Hematopoietic multipotent progenitor cell treated with erythropoietin and hydrocortisone succinate and interleukin-3 and kit ligand, for 6 days (in vitro differentiated cells): Measurements from ENCODE around the gene SHROOM3.
A peak's percentile ranks its signal among the peaks of the same experiment; 100 is the strongest.

Experiments used
- DNase-seq: peaks from one replicate; pipeline ENCODE4 v3.0.0-alpha.2; 2015

The SHROOM3 gene

DNA sequence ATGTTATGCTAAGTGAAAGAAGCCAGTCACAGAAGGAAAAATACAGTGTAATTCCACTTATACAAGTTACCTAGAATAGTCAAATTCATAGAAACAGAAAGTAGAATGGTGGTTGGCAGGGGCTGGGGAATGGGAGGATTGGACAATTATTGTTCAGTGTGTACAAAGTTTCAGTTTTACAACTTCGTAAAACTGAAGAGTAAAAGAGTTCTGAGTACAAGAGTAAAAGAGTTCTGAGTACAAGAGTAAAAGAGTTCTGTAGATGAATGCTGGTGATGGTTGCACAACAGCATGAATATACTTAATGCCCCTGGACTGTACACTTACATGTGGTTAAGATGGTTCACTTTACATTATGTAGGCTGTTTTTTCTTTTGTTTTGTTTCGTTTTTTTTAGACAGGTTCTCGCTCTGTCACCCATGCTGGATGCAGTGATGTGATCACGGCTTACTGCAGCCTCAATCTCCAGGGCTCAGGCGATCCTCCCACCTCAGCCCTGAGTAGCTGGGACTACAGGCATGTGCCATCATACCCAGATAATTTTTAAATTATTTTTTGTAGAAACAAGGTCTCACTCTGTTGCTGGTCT lies 232.0 kb downstream of the SHROOM3 start:
- no peak for DNase-seq

DNA sequence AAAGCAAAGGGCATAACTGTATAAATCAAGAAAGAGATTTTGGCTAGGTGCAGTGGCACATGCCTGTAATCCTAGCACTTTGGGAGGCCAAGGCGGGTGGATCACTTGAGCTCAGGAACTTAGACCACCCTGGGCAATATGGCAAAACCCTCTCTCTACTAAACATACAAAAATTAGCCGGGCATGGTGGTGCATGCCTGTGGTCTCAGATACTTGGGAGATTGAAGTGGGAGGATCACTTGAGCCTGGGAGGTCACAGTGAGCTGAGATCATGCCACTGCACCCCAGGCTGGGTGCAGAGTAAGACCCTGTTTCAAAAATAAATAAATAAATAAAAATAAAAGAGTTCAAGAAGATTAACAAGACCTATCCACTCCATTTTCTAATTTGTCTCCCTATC lies 235.6 kb downstream of the SHROOM3 start:
- no peak for DNase-seq

DNA sequence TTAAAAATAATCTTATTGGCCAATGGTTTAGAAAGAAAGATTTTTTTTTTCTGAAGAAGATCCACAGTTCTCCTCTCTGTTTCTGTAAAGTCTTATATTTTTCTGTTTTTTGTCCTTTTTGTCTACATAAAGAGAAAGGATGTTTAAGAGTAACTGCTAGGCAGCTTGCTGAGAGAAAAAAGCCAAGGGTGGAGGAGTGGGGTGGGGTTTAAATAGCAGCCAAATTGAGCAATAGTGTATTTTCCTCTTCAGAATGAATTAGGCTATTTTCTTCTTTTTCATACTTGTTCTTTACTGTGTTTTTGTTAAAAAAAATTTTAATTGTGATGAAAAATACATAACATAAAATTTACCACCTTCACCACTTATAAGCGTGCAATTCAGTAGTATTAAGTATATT lies 238.3 kb downstream of the SHROOM3 start:
- no peak for DNase-seq

DNA sequence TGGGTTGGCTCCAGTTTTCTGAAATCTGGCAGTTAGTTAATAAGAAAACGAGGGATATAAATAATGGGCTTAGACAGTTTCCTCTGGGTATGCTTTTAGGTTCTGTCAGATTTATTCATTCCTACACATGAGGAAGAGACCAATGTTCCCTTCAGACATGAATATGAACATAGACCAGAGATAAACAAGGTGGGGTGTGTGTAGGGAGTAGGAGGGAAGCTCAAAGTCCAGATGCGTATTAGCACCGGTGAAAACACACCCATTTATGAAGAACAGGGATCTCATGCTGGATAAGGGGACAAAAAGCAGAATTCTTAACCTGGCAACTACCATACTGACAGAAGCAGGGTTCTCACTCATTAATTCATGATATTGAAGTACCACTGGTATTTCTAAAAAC lies 240.0 kb downstream of the SHROOM3 start:
- DNase-seq = no peak

DNA sequence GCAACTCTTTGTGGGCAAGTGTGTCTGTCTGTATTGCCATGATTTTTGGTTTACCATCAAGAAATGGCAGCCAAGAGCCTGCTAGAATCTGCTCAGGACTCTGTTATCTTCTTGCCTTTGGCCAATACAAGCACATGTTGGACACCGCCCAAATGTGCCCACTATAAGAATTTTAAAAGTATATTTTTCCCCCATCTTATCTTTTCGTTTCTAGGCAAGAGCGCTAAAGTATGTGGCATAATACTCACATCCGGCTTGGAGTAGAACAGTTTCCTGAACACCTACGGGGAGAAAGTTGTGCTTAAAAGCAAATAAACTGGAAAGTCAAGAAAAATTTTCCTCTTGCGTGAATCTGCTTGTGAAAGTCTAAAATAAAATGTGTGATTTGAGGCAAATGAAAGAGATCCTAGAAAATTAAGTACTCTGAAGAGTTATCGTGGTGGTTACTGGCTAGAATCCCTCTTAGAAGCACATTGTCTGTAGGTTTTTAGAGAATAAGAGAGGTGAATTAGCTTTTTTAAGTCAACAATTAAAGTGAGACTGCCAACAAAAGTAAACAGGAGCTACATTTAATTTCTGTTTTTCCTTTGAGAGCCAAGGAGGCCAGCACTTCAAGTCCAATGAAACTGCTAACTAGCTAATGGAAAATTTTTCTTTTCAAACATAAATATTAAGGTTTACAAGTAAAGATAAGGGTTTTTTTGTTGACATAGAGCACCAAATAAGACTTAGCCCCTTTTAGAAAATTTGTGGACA lies 242.7 kb downstream of the SHROOM3 start:
- DNase-seq = no peak

DNA sequence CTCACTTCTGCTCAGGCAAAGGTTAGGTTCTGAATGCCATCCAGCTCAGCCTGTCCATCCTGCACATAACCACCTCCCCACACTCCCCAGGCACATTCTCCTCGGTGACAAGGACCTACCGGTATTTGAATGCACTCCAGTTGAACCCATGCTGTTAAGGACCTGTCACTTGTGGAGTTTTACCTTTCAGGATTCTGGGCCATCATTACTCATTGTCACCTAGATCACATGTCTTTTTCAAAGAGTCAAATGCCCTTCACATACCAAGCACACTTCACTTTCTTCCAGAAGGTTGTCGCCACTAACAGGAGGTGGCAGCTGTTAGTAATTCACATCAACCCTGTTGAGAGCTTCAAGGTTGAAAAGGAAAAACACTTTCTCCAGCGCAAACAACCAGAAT lies 244.7 kb downstream of the SHROOM3 start:
- DNase-seq = no peak

DNA sequence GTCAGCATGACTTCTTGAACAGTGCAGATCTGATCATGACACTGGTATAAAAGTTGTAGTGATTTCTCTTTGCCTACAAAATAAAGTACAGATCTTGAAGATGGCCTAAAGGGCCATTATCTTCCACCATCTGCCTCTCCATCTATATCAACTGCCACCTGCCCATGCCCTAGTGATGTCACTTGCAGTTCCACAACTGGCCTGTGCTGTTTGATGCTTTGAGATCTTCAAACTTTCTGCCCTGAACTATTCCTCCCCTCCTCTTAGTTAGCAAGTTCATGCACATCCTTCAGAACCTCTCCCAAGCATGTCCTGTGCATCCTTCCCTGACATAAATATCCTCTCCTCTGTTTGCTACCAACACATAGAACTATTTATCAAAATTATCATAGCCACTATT lies 245.9 kb downstream of the SHROOM3 start:
- peak; percentile 4 for DNase-seq

DNA sequence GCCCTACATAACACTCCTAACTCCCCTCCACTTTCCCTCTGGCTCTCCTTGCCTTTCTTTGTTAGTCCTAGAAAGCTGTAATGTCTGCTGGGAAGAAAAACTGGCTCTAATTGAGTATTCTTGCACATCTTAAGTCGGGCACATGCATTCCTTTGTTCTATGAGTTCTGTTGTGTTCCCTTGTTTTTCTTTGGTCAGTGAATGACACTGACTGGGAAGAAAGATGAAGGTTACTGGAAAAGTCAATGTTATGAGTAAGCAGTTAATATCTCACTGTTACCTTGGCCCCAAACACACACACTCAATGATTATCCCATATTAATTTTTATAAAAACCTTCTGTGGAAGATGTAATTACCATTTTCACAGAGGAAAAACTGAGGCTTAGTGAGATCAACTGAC lies 247.0 kb downstream of the SHROOM3 start:
- DNase-seq = no peak

DNA sequence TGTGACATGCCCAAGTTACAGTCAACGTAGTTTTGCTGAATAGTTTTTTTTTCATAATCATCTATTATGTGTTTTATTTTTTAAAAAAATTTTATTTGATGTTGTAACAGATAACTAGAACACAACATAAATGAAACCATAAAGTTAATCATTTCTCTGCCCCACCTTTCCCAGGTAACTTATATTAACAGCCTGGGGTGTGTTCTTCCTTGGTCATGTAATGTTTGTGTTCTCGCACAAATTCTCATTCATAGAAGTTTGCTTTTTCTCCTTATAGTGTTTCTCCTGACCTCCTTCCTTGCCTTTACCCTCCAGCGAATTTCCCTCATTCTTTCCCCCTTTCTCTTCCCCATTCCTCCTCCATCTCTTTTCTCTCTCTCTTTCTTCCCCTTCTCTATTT lies 248.1 kb downstream of the SHROOM3 start:
- no peak for DNase-seq

DNA sequence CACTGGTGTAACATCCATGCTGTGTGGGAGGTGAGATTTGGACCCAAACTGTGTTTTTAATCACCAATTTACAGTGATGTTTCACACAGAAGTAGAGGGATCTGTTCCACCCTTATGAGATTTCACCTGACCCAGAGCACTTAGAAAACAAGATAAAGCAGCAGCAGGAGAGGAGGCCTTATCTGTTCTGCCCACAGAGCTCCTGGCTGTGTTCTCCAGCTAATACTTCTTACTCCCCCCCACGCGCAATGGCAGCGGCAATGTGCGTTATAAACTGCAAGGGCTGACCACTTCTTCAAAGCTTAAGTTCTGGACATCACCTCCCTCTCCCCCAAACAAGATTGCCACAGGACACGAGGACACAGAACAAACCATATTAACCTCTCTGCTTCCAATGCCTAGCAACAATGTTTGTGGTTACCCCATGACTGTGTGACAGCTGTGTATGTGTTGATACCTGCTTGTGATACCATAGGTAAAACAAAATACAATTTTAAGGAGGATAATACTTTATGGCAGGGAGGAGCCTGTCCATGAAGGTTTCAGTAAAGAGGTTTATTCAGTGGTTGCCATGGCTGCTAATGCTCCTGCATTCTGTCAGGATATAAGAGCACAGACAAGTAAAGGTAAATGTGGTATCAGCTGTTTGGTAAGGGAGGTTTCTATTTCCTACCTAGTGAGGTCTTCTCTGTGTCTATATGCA lies 252.9 kb downstream of the SHROOM3 start:
- DNase-seq = peak; percentile 11

DNA sequence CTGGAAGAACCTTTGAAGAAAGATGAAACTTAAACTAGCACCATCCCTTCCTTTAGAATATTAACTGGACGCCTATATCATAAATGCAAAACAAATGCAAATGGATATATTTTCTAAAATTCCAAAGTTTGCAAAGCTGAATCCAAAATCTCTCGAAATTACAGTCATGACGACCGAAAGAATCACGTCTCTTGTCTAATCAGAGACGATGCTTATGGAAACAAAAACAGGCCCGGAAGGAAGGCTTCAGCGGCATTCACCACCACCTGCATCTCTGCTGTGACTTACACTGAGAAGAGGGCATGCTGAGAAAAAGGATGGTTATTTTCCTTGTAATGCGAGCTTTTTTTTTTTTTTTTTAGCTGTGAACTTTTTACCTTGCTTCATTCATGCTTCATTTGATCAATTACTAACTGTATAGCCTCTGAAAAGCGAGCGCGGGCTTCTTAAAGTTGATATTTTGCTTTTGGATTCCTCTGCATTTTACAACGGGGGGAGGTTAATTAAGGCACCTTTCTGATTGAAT lies 253.7 kb downstream of the SHROOM3 start:
- no peak for DNase-seq

DNA sequence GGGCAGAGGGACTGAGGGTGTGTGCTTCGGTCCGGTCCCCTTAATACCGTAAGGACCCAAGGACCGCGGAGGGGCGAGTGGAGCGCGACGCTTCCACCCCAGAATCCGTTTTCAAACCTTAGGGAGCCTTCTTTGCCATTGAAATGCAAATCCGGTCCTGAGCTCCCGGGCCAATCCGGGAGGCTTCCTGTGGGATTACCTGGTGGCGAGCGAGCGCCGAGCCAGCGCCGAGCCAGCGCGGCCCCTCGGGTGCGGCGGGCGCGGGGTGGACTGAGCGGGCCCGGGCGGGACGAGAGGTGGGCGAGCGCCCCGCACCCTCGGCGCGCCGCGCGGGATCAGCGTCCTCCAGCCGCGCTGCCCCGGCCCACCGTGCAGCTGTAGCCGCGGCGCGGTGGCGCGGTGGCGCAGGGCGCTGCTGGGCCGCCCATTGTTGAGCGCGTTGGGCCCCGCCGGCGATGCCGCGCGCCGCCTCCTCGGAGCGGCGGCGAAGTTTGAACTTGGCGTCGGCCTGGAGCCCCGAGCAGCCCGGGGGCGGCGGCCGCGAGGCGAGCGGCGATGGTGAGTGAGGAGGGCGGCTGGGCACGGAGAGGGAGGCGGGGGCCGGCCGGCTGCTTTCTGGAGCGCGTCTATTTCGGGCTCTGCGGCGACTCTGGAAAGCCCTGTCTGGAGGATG lies 254.3 kb downstream of the SHROOM3 start:
- DNase-seq = peak; percentile 21

DNA sequence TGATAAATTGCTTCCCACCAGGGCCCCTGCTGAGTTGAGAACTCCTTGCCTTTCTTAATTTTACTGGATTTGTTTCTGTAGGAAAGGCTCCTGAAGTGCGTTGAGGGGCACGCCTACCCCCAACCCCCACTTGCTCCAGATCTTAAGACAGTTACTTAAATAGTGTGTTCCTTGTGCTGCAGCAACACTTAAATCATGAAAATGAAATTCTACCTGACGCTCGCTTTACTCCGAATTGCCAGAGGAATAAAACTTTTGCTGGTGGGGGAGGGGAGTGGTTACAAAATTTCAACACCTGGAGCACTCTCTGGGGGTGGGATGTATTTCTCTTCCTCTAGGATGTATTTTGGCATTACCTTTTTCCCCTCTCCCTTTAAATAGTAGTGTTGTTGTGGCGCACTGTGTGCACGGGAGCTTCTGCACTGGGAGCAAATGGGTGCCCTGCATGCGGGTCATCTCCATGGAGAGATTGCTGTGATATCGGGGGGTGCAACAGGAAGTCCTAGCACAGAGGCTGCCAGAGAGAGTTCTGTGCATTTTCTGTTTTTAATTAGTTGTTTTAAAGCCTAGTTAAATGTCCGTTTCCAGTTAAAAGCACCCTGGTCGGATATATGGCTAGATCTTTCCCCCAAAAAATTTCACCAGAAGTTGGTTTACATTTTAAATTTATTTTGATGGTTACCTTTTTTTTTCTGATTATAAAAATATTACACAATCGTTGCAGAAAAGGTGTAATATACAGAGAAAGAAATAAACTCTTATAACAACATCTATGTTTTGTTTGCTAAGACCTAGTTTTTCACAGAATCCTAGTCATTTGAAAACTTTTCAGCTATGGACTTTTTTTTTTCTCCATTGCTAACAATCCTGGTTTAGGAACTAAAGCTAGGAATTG lies 255.2 kb downstream of the SHROOM3 start:
- DNase-seq = peak; percentile 3

DNA sequence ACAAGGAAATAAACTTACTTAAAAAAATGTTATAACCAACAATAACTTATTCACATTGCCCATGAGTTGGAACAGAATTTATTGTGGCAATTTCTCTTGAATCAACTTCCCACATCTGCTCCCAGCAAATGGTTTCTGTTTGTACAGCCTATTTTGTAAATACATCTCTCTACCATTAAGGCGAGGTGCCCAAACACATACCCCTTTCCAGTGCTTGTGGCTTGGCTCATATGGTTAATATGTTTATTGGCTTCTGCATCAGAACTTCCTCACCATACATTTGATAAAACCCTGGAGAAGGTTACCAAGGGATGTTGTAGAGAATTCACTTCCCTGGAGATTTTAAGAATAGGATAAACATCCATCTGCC lies 255.9 kb downstream of the SHROOM3 start:
- DNase-seq = no peak

DNA sequence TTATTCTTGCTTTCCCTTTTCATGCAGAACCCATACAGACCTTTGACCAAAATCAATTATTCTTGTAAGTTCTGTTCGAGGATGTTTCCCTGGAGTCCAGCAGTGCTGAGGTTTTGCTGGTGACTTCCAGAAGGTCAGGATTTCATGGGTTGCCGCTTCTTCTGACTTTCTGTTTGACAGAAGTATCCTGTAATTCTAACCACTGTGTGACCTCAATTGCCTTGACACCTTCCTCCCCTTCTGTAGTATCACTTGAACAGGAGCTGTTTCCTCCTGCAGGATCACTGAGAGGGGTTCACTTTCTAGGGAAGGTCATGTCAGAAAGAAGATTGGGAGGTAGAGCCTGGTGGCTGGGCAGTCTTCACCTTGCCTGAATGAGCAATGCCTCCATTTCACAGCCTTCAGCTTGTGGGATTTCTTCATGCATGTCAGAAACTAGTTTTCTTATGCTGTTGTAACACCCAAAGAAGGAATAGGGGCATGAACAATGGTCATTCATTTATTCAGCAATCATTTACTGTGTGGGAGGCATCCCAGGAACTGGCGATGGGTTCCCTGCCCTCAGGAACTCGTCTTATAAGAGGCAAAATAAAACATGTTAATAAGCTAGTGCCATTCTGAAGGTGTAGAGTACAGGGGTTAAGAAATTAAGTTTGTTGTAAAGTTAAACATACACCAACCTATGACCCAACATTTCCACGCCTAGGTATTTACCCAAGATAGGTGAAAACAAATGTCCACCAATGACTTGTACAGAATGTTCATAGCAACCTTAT lies 257.0 kb downstream of the SHROOM3 start:
- DNase-seq = no peak

DNA sequence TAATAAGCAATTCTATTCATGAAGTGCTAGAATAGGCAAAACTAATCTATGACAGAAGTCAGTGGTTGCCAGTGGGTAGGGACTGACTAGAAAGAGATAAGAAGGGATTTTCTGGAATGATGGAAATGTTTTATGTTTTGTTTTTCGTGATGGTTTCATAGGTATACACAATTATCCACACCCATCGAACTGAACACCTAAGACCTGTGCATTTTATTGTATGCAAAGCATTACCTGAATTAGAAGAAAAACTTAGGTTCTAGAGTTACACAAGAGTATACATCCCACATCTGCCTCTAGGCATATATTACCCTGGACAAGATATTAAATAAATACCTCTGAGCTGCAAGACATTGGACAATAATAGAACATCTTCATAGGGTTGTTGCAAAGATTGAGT lies 257.7 kb downstream of the SHROOM3 start:
- no peak for DNase-seq

DNA sequence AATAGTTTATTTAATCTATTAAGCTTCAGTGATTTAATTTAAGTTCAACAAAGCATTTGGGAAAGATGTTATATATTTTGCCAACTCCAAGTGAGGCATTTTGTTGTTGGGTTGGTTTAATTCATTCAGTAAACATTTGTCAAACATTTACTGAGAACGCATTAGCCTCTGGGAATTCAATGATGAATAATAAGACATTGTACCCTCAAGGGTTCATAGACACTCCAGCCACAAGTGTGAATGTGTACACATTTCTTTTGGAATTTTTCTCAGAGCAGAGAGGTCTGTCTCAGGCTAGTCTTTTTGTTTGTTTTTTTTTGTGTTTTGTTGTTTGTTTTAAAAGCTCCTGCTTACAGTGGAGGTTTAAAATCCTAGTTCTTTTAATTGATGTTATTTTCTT lies 259.0 kb downstream of the SHROOM3 start:
- no peak for DNase-seq

DNA sequence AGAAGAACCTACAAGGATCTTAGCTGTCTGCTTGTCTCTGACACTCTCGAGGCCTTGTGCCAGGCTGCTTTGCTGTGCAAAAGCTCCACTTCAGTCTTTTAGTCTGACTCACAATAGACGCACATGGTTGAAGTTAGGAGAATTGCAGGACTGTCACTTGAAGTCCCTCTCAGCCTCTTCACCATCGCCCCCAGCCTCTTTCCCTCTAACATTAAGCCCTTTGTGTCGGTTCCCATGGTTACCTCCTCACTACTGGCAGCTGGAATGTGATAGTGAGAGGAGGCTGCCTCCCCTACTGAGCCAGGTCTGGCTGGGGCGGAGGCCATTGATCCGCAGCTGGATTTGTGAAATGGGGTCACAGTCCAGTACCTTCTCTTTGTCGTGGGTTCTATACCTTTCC lies 261.1 kb downstream of the SHROOM3 start:
- no peak for DNase-seq

DNA sequence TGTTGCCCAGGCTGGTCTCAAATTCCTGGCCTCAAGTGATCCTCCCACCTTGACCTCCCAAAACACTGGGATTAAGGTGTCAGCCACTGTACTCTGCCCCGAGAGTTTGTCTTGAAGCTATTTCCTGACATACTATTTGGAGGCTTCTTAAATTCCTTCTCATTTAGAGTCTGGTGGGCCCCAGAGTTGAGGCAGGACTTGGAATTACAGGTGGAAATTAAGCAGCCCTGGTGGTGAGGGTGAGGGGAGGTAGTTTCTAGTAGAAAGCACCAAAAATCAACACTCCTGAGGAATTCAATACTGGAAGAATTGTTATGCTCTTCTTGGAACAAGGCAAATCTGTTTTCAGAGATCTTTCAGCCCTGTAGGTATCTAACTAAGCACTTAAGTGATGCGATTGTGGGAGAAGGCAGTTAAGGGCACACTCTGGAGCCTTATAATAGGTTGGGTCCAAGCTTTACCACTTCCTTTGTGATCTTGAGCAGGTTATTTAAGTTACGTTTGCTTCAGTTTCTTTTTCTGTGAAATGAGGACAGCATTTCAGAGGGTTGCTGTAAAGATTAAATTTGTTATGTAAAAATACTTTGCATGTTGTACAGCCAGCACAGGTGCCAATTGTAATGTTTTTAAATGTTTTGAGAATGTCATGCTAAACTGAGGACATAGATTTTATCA lies 262.2 kb downstream of the SHROOM3 start:
- DNase-seq = no peak

DNA sequence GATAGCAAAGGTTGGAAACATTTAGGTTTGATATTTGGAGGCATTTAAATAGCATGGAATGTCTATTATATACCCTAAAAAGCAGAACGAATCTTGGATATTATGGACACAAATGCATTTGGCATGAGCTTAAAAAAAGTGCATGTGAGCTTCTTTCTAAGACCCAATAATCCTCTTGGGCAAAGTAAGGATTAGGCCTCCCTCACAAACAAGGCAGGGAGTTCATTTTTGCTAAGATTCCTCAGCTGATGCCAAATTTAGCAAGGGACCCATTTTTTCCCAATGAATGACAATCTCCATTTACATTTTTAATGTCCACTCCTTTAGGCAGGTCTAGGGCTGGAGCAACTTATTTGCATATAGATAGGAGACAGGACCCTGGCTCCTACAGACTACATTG lies 263.1 kb downstream of the SHROOM3 start:
- no peak for DNase-seq

DNA sequence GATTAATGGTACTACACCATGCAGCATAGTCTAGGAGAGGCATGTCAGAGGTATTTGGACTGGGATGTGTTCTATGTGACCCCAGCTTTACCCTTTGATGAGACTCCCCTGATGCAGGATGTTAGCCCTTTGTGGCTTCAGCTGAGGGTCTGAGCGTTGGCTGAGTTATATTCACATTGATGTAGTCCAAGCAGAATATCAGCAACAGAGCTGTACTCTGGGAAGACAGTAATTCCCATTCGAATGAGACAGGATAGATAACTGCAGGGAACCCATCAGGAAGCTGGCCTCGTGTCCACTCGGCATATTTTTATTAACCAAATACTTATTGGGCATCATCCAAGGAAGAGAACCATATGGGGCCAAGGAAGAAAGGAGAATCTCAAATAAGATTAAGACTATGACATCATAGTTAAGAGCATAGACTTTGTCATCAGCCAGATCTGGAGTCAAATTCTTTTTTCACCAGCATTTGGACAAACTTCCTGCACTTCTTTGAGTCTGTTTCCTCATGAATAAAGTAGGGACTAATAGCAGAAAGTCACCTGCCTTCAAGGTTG lies 264.8 kb downstream of the SHROOM3 start:
- DNase-seq = no peak
